A172 (cell line): Measurements from ENCODE around the gene IZUMO1R. TPM values are rescaled to one million over a fixed set of nuclear protein-coding genes. Genes with fewer than 3 reads are reported as not detected.
"Not testable (repeated sequence)": the region's sequence is repeated elsewhere in the genome, so short reads cannot be mapped to it uniquely, and the experiment has no call there.

Source experiments
- DNase-seq: peaks from one replicate; pipeline ENCODE4 v3.0.0-alpha.2; 2015; ENCODE audit warnings: low spot score
- total RNA-seq: library from RNA; depleted of rRNA; stranded (reverse); fragments of >200 nt; shearing (Covaris generic); gene quantifications from 2 replicates; pipeline ENCODE4 v1.2.3, GENCODE V29; 2014; rRNA removed

IZUMO1R gene
- total RNA-seq, 1 experiment from 2014 or later: not detected

- no peak for DNase-seq
Observed at GRCh38 chr11:94325681-94326080, 21.3 kb downstream of the IZUMO1R start.

- DNase-seq: no peak
Observed at GRCh38 chr11:94326947-94327346, 22.6 kb downstream of the IZUMO1R start.

- DNase-seq: no peak
Observed at GRCh38 chr11:94328587-94329080, 24.3 kb downstream of the IZUMO1R start.

- DNase-seq: no peak
Observed at GRCh38 chr11:94329501-94329900, 25.1 kb downstream of the IZUMO1R start.

- no peak for DNase-seq
Observed at GRCh38 chr11:94330789-94331188, 26.4 kb downstream of the IZUMO1R start.

GRCh38 chr11:94332814-94333213 lies 28.4 kb downstream of the IZUMO1R start:
- no peak for DNase-seq

- DNase-seq: no peak
Observed at GRCh38 chr11:94336033-94336432, 31.7 kb downstream of the IZUMO1R start.

GRCh38 chr11:94338651-94339050 lies 34.3 kb downstream of the IZUMO1R start:
- DNase-seq: no peak

GRCh38 chr11:94342250-94342649 lies 37.9 kb downstream of the IZUMO1R start:
- DNase-seq: peak; percentile 2

- DNase-seq: no peak
Observed at GRCh38 chr11:94343495-94343894, 39.1 kb downstream of the IZUMO1R start.

GRCh38 chr11:94346311-94346710 lies 41.9 kb downstream of the IZUMO1R start:
- DNase-seq: not testable (repeated sequence)

GRCh38 chr11:94350850-94351563 lies 46.6 kb downstream of the IZUMO1R start:
- not testable (repeated sequence) for DNase-seq

Other genes with a start within 250 kb of the IZUMO1R start
- gene PANX1, start 175.7 kb upstream of the IZUMO1R start, total RNA-seq: 37.9 and 40.0 TPM in 2 replicates
- not detected in 2 replicates for gene GPR83, start 96.8 kb downstream of the IZUMO1R start, total RNA-seq
- gene MRE11, start 189.3 kb downstream of the IZUMO1R start, total RNA-seq: 12.6 and 27.0 TPM in 2 replicates
- gene ANKRD49, start 189.4 kb downstream of the IZUMO1R start, total RNA-seq: 13.2 and 22.7 TPM in 2 replicates
- gene C11orf97, start 207.9 kb downstream of the IZUMO1R start, total RNA-seq: not detected in 2 replicates
- 1.00 and 1.2 TPM in 2 replicates for gene FUT4, start 239.3 kb downstream of the IZUMO1R start, total RNA-seq